Bronchial epithelial cell (primary cell): ENCODE results near the gene PDGFC. TPM values are rescaled to one million over a fixed set of nuclear protein-coding genes. Genes with fewer than 3 reads are reported as not detected.
A peak's percentile ranks its signal among the peaks of the same experiment; 100 is the strongest.

Experiments
- DNase-seq: peaks from one replicate; pipeline ENCODE4 v3.0.0-alpha.2; 2010; ENCODE audit warnings: low read depth
- FAIRE-seq: peaks from 2 replicates; lab custom pipeline; 2011; peaks lifted over from hg19 to GRCh38; lab: Jason Lieb, UNC
- H3K27me3 ChIP-seq: 2 replicates; pipeline ENCODE4 v1.5.1; 2011; ENCODE audit warnings: low read length; ENCODE audit not compliant: control insufficient read depth, insufficient read depth
- H3K36me3 ChIP-seq: 2 replicates; pipeline ENCODE4 v1.5.1; 2011; ENCODE audit warnings: low read length; ENCODE audit not compliant: control insufficient read depth, insufficient read depth
- H3K4me3 ChIP-seq: 2 replicates; pipeline ENCODE4 v1.5.1; 2011; ENCODE audit warnings: mild to moderate bottlenecking, low read depth, low read length, control low read depth
- total RNA-seq: library from RNA; depleted of rRNA; stranded (reverse); fragments of >200 nt; gene quantifications from 2 replicates; pipeline ENCODE4 v1.2.1, GENCODE V29; 2014
- TF ChIP-seq, protein P1 (sequence below): IDR thresholded peaks from 2 replicates; pipeline ENCODE4 v1.5.1; 2011; ENCODE audit warnings: mild to moderate bottlenecking, moderate library complexity, low read length, control low read depth, inconsistent platforms; ENCODE audit not compliant: insufficient read depth, severe bottlenecking

The PDGFC gene
- total RNA-seq, 1 donor from 2014 or later: 38.7 TPM

DNA sequence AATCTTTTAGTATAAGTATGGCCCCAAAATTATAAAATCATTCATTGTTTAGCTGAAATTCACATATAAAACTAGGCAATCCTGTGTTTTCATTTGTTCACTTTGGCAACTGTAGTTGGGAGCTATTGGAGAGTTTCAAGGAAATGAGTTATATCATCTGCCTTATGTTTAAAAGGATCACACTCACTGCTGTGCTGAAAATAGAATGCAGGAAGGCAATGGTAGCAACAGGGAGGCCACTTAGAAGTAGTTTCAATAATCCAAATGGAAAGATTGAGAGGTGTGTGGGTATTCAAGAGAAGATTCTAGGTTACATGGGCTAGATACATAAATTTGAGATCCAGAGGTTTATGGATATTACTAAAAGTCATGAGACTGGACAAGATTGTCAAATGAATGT is 184.9 kb downstream of the PDGFC start:
- H3K27me3 ChIP-seq: no peaks in the 10 kb centered on the region
- TF ChIP-seq, protein P1, sequence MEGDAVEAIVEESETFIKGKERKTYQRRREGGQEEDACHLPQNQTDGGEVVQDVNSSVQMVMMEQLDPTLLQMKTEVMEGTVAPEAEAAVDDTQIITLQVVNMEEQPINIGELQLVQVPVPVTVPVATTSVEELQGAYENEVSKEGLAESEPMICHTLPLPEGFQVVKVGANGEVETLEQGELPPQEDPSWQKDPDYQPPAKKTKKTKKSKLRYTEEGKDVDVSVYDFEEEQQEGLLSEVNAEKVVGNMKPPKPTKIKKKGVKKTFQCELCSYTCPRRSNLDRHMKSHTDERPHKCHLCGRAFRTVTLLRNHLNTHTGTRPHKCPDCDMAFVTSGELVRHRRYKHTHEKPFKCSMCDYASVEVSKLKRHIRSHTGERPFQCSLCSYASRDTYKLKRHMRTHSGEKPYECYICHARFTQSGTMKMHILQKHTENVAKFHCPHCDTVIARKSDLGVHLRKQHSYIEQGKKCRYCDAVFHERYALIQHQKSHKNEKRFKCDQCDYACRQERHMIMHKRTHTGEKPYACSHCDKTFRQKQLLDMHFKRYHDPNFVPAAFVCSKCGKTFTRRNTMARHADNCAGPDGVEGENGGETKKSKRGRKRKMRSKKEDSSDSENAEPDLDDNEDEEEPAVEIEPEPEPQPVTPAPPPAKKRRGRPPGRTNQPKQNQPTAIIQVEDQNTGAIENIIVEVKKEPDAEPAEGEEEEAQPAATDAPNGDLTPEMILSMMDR: no peak
- no peak for FAIRE-seq

DNA sequence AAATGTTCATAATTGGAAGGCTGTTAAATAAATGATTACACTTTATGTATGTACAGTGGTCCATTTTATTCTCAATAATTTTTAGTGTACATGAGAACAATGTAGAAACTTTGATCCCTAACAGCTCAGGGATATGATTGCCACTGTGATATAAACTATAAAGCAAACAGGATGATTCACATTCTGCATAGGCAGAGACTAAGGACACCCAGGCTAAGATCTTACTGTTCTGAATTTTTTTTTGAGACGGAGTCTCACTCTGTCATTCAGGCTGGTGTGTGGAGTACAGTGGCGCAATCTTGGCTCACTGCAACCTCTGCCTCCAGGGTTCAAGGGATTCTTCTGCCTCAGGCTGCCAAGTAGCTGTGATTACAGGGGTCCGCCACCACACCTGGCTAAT is 186.6 kb downstream of the PDGFC start:
- Histone ChIP-seq H3K4me3 (no peak overlapping the region), H3K36me3 (no peaks in the 10 kb centered on the region), H3K27me3 (no peaks in the 10 kb centered on the region)
- DNase-seq (no peak), FAIRE-seq (no peak)
- TF ChIP-seq, protein P1: no peak

More for the DNA sequence above, 184.9 kb downstream of the PDGFC start:
- H3K36me3 ChIP-seq: no peaks in the 10 kb centered on the region
- DNase-seq: no peak
- H3K4me3 ChIP-seq: no peak overlapping the region

DNA sequence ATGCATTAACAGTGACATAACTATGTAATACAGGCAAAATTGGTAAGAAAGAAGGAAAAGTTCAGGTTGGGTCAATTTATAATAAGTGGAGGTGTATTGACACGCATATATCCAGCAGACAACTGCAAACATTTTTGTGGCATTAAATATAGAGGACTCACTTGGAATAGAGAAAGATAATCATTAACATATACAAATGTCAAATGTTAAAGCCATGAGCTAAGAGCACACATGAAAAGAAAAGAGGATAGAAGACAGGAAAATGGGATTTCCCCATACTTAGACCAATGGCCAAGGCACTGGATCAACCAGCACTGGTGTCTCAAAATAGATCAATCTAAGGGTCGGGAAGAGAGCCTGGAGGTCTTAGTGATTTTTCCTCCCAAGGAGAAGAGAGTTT is 187.6 kb downstream of the PDGFC start:
- TF ChIP-seq, protein P1: no peak
- FAIRE-seq (no peak), DNase-seq (no peak)
- no peaks in the 10 kb centered on the region for H3K27me3 ChIP-seq
- H3K4me3 ChIP-seq: no peak overlapping the region
- no peaks in the 10 kb centered on the region for H3K36me3 ChIP-seq

DNA sequence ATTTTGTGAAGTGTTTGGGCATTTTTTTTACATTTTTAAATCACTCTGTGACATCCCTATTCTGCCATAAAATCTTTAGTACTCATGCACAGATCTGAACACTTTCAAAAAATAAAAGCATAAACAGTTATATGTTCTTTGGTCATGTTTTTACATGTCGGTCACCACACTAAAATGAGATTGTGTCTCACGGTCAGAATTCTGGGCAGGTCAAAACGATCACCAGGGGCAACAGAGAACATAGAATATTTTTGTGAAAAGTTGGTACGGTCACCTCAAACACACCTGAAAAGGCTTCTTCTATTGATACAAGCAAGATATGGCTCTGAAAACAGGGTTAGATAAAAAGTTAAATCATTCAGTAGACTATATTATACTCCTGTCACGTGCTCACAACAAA is 189.1 kb downstream of the PDGFC start:
- TF ChIP-seq, protein P1: no peak
- H3K36me3 ChIP-seq: no peaks in the 10 kb centered on the region
- H3K4me3 ChIP-seq: no peak overlapping the region
- DNase-seq (peak; percentile 74), FAIRE-seq (no peak)
- no peaks in the 10 kb centered on the region for H3K27me3 ChIP-seq

DNA sequence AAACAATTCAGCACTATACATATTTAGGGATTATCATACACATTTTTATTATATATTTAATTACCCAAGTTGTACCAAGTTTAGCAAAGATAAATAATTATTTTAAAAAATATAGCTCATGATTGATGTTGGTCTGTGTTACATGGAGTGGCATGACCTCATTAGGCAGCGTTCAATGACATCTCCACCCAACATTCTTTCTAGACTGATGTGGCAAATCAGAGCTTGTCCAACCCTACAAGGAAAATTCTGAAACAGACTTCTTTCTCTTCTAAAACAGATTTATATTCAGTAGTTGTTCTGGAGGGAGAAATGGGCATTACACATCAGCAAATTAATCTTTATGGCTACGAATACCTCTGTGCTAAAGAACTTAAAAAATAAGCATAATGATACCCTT is 189.7 kb downstream of the PDGFC start:
- DNase-seq (peak; percentile 86), FAIRE-seq (no peak)

More for the DNA sequence above, 189.7 kb downstream of the PDGFC start:
- Histone ChIP-seq H3K27me3 (no peaks in the 10 kb centered on the region), H3K4me3 (no peak overlapping the region), H3K36me3 (no peaks in the 10 kb centered on the region)
- TF ChIP-seq, protein P1: no peak
